Epithelial cell of esophagus (primary cell): ENCODE data around the gene CIZ1.
"Not testable (repeated sequence)": the region's sequence is repeated elsewhere in the genome, so short reads cannot be mapped to it uniquely, and the experiment has no call there.

ENCODE experiments used
- DNase-seq: peaks from one replicate; pipeline ENCODE4 v3.0.0; 2010; ENCODE audit warnings: low read depth
- H3K4me3 ChIP-seq: 2 replicates; pipeline ENCODE4 v1.5.1; 2011; ENCODE audit warnings: mild to moderate bottlenecking, low read length, control low read depth
- TF ChIP-seq, protein P1 (sequence below): IDR thresholded peaks from 2 replicates; pipeline ENCODE4 v1.5.1; 2011; ENCODE audit warnings: low read depth, mild to moderate bottlenecking, low read length, control low read depth, inconsistent platforms; ENCODE audit not compliant: insufficient read depth; ENCODE audit errors: missing control alignments

CIZ1 gene

DNA sequence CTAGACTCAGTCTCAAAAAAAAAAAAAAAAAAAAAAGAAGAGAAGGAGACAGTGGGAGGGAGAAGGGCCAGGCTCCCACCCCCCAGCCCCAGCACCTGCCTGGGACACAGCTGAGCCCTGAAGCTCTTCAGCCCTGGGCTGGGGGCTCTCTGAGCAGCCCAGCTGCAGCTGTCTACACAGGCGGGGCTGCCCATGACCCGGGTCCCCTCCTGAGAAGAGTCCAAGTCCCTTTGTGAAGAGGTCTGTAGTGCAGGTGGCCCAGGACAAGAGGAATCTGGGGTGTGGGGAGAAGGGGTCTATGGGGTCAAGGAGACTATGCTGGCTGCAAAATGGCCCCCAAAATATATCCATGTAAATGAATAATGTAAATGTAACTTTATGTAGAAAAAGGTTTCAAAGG, 48.8 kb downstream of the CIZ1 start:
- TF ChIP-seq, protein P1, sequence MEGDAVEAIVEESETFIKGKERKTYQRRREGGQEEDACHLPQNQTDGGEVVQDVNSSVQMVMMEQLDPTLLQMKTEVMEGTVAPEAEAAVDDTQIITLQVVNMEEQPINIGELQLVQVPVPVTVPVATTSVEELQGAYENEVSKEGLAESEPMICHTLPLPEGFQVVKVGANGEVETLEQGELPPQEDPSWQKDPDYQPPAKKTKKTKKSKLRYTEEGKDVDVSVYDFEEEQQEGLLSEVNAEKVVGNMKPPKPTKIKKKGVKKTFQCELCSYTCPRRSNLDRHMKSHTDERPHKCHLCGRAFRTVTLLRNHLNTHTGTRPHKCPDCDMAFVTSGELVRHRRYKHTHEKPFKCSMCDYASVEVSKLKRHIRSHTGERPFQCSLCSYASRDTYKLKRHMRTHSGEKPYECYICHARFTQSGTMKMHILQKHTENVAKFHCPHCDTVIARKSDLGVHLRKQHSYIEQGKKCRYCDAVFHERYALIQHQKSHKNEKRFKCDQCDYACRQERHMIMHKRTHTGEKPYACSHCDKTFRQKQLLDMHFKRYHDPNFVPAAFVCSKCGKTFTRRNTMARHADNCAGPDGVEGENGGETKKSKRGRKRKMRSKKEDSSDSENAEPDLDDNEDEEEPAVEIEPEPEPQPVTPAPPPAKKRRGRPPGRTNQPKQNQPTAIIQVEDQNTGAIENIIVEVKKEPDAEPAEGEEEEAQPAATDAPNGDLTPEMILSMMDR: no peak
- no peak for DNase-seq
- no peak overlapping the region for H3K4me3 ChIP-seq

GRCh38 chr9:128142061-128142460, 49.3 kb downstream of the CIZ1 start:
- no peak for DNase-seq
- TF ChIP-seq, protein P1: no peak
- H3K4me3 ChIP-seq: no peak overlapping the region

DNA sequence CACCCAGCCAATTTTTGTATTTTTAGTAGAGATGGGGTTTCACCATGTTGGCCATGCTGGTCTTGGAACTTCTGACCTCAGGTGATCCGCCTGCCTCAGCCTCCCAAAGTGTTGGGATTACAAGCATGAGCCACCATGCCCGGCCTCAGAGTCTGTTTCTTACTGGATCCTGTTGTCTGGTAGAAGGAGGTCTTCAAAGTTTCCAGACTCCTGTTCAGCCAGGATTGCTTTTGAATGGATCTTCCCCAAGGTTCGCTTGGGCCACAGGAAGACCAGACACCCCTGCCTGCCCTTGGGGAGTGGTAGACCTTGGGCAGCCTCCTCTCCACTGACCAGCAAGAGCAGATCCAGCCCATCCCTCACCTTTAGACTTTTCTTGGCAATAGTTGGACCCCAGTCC, 49.8 kb downstream of the CIZ1 start:
- H3K4me3 ChIP-seq: no peak overlapping the region
- TF ChIP-seq, protein P1: no peak
- no peak for DNase-seq

DNA sequence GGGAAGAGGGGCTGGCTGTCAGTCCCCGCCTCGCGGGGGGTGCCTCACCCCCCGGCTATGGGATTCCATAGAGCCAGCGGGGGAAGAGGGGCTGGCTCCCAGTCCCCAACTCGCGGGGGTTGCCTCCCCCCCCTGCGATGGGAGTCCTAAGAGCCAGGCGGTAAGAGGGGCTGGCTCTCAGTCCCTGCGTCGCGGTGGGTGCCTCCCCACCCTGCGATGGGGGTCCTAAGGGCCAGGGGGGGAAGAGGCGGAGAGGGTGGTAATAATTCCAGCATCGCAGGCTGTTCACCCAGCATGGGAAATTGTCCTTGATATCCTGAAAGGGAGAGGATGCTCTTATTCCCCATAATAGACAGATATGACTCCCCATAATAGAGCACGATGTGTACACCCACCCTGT, 51.8 kb downstream of the CIZ1 start:
- TF ChIP-seq, protein P1: no peak
- DNase-seq: no peak
- H3K4me3 ChIP-seq: no peak overlapping the region

- TF ChIP-seq, protein P1: no peak
- DNase-seq: no peak
- no peak overlapping the region for H3K4me3 ChIP-seq
Measured at GRCh38 chr9:128138001-128138400, 53.4 kb downstream of the CIZ1 start.

GRCh38 chr9:128136816-128137793, 54.3 kb downstream of the CIZ1 start:
- H3K4me3 ChIP-seq: no peak overlapping the region
- no peak for DNase-seq
- TF ChIP-seq, protein P1: no peak

DNA sequence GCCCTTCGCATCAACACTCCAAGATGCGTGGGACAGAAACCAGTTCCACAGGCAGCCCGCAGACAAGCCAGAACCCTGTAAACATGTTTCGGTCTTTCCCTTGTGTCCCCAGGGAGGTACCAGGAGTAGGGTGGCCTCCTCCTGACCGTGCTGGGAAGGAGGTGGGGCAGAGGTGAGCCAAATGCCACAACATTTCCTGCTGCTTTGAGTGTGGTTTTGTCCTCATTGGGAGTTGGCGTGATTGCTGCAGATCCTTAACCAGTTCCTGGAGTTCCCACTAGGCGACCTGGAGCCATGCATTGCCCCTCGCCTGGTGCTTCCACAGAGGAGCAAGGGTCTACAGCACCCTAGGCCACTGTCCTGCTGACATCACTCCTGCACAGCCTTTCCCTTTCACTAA, 55.8 kb downstream of the CIZ1 start:
- H3K4me3 ChIP-seq, DNase-seq: not testable (repeated sequence)

DNA sequence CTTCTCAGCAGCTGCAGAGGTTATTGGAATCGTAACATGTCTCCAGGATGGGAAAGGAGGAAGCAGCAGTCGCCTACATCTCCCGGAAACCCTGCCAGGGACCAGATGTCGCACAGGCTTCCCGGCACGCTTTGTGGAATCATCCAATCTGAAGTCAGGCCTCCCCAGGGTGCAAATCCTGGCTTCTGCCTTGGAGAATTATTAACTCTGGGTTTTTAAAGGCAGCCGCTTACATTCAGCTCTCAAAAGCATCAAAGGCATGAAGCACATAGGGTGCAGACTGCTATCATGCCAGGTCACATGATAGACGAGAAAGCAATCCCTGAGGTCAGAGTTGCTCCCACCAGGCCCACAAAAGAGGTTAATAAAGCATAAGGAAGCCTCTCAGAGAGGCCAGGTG, 59.2 kb downstream of the CIZ1 start:
- DNase-seq, H3K4me3 ChIP-seq: not testable (repeated sequence)

- H3K4me3 ChIP-seq, DNase-seq: not testable (repeated sequence)
Measured at GRCh38 chr9:128131346-128131745, 60.0 kb downstream of the CIZ1 start.

GRCh38 chr9:128130651-128131050, 60.7 kb downstream of the CIZ1 start:
- not testable (repeated sequence) for DNase-seq, H3K4me3 ChIP-seq
